HepG2 (cell line): ENCODE data around the gene CRYM. TPM values are rescaled to one million over a fixed set of nuclear protein-coding genes. Genes with fewer than 3 reads are reported as not detected.
A peak's percentile ranks its signal among the peaks of the same experiment; 100 is the strongest.
"Not testable (repeated sequence)": the region's sequence is repeated elsewhere in the genome, so short reads cannot be mapped to it uniquely, and the experiment has no call there.

Source experiments
- ATAC-seq: fragments of 200-7000 bp; cut with Tn5 transposase; 3 replicates; pipeline ENCODE4 v1.9.1; 2020; ENCODE audit warnings: mild to moderate bottlenecking, moderate library complexity
- BruUV-seq: library from RNA; stranded (reverse); fragments of 400-500 nt; replicated peaks from 2 replicates; lab custom pipeline; 2021; lab: Mats Ljungman, UMichigan
- CTCF ChIA-PET: fragments of 300-600 bp; formaldehyde crosslinking; extraction: SDS; loops from one replicate; lab custom pipeline; 2021; ENCODE audit warnings: low total read pairs, inconsistent platforms, low intra/inter-chr PET ratio; lab: Yijun Ruan, JAX
- POLR2A ChIA-PET: fragments of 350-600 bp; sonication (Branson Sonifier 250); formaldehyde crosslinking; loops from one replicate; lab custom pipeline; 2020; ENCODE audit warnings: antibody characterized with exemption, inconsistent platforms; lab: Yijun Ruan, JAX
- DNase-seq: peaks from one replicate; pipeline ENCODE4 v3.0.0-alpha.2; 2015; ENCODE audit warnings: low spot score
- FAIRE-seq: peaks from 3 replicates; lab custom pipeline; 2011; peaks lifted over from hg19 to GRCh38; lab: Jason Lieb, UNC
- H2AFZ ChIP-seq: one replicate; pipeline ENCODE4 v1.6.1; 2011; ENCODE audit warnings: low read length, inconsistent platforms
- H3K27ac ChIP-seq: fragments of 300-600 bp; 3 replicates; pipeline ENCODE4 v1.8.0; 2011; ENCODE audit warnings: mixed run types, mild to moderate bottlenecking, mixed read lengths, low read length, inconsistent platforms; ENCODE audit not compliant: insufficient read depth; ENCODE audit errors: extremely low read length
- H3K27me3 ChIP-seq, 2 experiments: fragments of 200-600 bp in 1 of 2; 2 replicates in 1 of 2; 3 replicates in 1 of 2; pipeline versions ENCODE4 v1.6.0 to v1.8.0; 2011; ENCODE audit warnings: low read length in 2 of 2, mild to moderate bottlenecking in 2 of 2, moderate library complexity in 2 of 2, inconsistent platforms in 1 of 2; ENCODE audit not compliant: insufficient read depth in 2 of 2, control insufficient read depth in 1 of 2
- H3K36me3 ChIP-seq, 2 experiments: fragments of 200-600 bp in 1 of 2; replicated peaks in 1 of 2; 2 replicates in 1 of 2; 3 replicates in 1 of 2; pipeline versions ENCODE4 v1.5.1 to v1.8.0; 2011; ENCODE audit warnings: low read length in 2 of 2, inconsistent platforms in 1 of 2; ENCODE audit not compliant: insufficient read depth in 2 of 2, control insufficient read depth in 1 of 2
- H3K4me1 ChIP-seq: 2 replicates; pipeline ENCODE4 v1.5.1; 2012; ENCODE audit warnings: low read length, inconsistent platforms; ENCODE audit not compliant: insufficient read depth
- H3K4me2 ChIP-seq: 2 replicates; pipeline ENCODE4 v1.6.0; 2011; ENCODE audit warnings: low read depth, low read length, inconsistent platforms
- H3K4me3 ChIP-seq, 3 experiments: fragments of 200-600 bp in 1 of 3; sonication (generic), shearing (Covaris generic) in 1 of 3; replicated peaks in 1 of 3; 2 replicates each; pipeline ENCODE4 v1.5.1; 2011 to 2016; ENCODE audit warnings: low read length in 3 of 3, inconsistent platforms in 2 of 3, low read depth in 2 of 3, mild to moderate bottlenecking in 2 of 3, control low read depth in 1 of 3, mixed read lengths in 1 of 3; ENCODE audit not compliant: insufficient read depth in 1 of 3
- H3K79me2 ChIP-seq: one replicate; pipeline ENCODE4 v1.6.1; 2011; ENCODE audit warnings: low read length, inconsistent platforms; ENCODE audit not compliant: insufficient read depth
- H3K9ac ChIP-seq: 2 replicates; pipeline ENCODE4 v1.6.0; 2011; ENCODE audit warnings: mild to moderate bottlenecking, low read depth, low read length, inconsistent platforms; ENCODE audit not compliant: insufficient read depth
- H3K9me3 ChIP-seq: 2 replicates; pipeline ENCODE4 v1.5.1; 2012; ENCODE audit warnings: mild to moderate bottlenecking, low read length
- H4K20me1 ChIP-seq: 2 replicates; pipeline ENCODE4 v1.6.0; 2011; ENCODE audit warnings: inconsistent platforms, mild to moderate bottlenecking, low read length, moderate library complexity; ENCODE audit not compliant: insufficient read depth
- NFKB2 ChIP-seq: sonication (generic); formaldehyde crosslinking; IDR thresholded peaks from 2 replicates; pipeline ENCODE4 v1.4.0; 2020; ENCODE audit warnings: missing genetic modification reagents, borderline replicate concordance
- SMYD3 ChIP-seq: sonication (generic); formaldehyde crosslinking; IDR thresholded peaks from 2 replicates; pipeline ENCODE4 v1.8.1; 2023; ENCODE audit warnings: mild to moderate bottlenecking, missing genetic modification reagents
- ZNF121 ChIP-seq: sonication (generic); formaldehyde crosslinking; IDR thresholded peaks from 2 replicates; pipeline ENCODE4 v1.5.0; 2020; ENCODE audit warnings: mild to moderate bottlenecking, missing genetic modification reagents
- WGBS: methylation state at CpG from one replicate; pipeline ENCODE4 v1.1.6; 2017; ENCODE audit warnings: low lambda C conversion rate; 5-methylcytosine and 5-hydroxymethylcytosine counted together
- in situ Hi-C: cut with HindIII; loops from 2 replicates; pipeline ENCODE4 v1.10.0; 2017; ENCODE audit warnings: low pct_unique_long_range_greater_than_20kb; ENCODE audit not compliant: extremely low pct_ligation_motif_present
- intact Hi-C: fragments of 100-400 bp; cut with micrococcal nuclease; formaldehyde crosslinking; loops from one replicate; pipeline ENCODE4 v1.10.0; 2022; ENCODE audit not compliant: unreplicated experiment
- polyA plus RNA-seq, 8 experiments: library from polyadenylated mRNA; depleted of rRNA in 3 of 8; stranded (reverse) in 7 of 8; unstranded in 1 of 8; fragments of >200 nt; fragmentation: Illumina TruSeq in 4 of 8; extraction: Trizol in 4 of 8; gene quantifications; 2 replicates each; pipeline versions ENCODE4 v1.2.1 to v1.2.3, GENCODE V29; 2011 to 2016; ENCODE audit warnings: low read depth in 4 of 8, missing spikeins in 1 of 8, mixed read lengths in 1 of 8; ENCODE audit not compliant: insufficient read depth in 1 of 8
- total RNA-seq, 5 experiments: library from RNA; depleted of rRNA; stranded (reverse); fragments of >200 nt; fragmentation: Illumina TruSeq; extraction: Trizol; gene quantifications; 2 replicates each; pipeline ENCODE4 v1.2.3, GENCODE V29; 2016; ENCODE audit warnings: low read depth in 1 of 5

Gene CRYM
- total and polyA plus RNA-seq, 2 of the 13 experiments (the other 11 are each of a cell fraction or from before 2014, with no cell fraction given), result 1.9 to 2.2 TPM

GRCh38 chr16:21250072-21250923, 27.8 kb downstream of the CRYM start:
- no peak for FAIRE-seq
- no peak for TF ChIP-seq NFKB2 (CRISPR knock-in tag)
- TF ChIP-seq SMYD3 (CRISPR knock-in tag), result no peak
- TSS peak; percentile 47 for BruUV-seq
- no peak for DNase-seq
- Histone ChIP-seq H4K20me1 (no peaks in the 10 kb centered on the region), H3K4me3 (no peak overlapping the region), H3K9me3 (no peaks in the 10 kb centered on the region), H3K27me3 (no peaks in the 10 kb centered on the region), H3K36me3 (peaks cover 15 to 45% of the 10 kb centered on the region in 2 experiments), H3K4me1 (peaks cover 23% of the 10 kb centered on the region), H3K79me2 (peaks cover 25% of the 10 kb centered on the region), H3K27ac (no peak overlapping the region), H2AFZ (no peak overlapping the region), H3K4me2 (no peak overlapping the region), H3K9ac (no peak overlapping the region)
- intact Hi-C loops (no loop called here), in situ Hi-C loops (no loop called here)
- CTCF ChIA-PET, result interaction anchor here (1.7 kb wide), 1 partner anchor 34 kb away, joined by 3 read pairs; no protein-coding TSS in a partner anchor
- no peak for ATAC-seq
- WGBS, result 96% methylated on average over 14 of the region's 15 CpGs
- POLR2A ChIA-PET, result no interaction called here

DNA sequence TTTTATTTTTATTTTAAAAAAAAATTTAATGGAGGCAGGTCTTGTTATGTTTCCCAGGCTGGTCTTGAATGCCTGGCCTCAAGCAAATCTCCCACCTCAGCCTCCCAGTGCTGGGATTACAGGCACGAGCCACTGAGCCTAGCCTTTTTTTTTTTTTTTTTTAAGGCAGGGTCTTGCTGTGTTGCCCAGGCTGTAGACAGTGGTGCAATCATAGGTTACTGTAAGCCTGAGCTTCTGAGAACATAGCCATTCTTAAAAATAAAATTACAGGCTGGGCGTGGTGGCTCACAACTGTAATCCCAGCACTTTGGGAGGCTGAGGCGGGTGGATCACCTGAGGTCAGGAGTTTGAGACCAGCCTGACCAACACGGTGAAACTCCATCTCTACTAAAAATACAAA, 29.9 kb downstream of the CRYM start:
- CTCF ChIA-PET, H3K4me3 ChIP-seq, H3K27me3 ChIP-seq, H3K9me3 ChIP-seq, BruUV-seq, H2AFZ ChIP-seq, intact Hi-C loops, H3K27ac ChIP-seq, POLR2A ChIA-PET, H4K20me1 ChIP-seq, FAIRE-seq, ATAC-seq, in situ Hi-C loops, H3K9ac ChIP-seq: not testable (repeated sequence)
- 94% methylated on average over 4 of the region's 4 CpGs for WGBS
- Histone ChIP-seq H3K4me1 (peaks cover 37% of the 10 kb centered on the region), H3K79me2 (peaks cover 28% of the 10 kb centered on the region)
- TF ChIP-seq ZNF121, result peak; percentile 80; the same call in 1 of the 2 replicates
- TF ChIP-seq, all 625 proteins: peak for 1; not testable (repeated sequence) for 624
- not testable (repeated sequence) for H3K4me2 ChIP-seq, DNase-seq
- H3K36me3 ChIP-seq, result peaks cover 15 to 45% of the 10 kb centered on the region in 2 experiments
